ENCODE data around the gene BMP7. TPM values are rescaled to one million over a fixed set of nuclear protein-coding genes. Genes with fewer than 3 reads are reported as not detected.

Gene BMP7
- total and polyA plus RNA-seq, 9 of the 15 experiments (the other 6 are each of a cell fraction or from before 2014, with no cell fraction given): 0.18 TPM; not detected in 8

DNA sequence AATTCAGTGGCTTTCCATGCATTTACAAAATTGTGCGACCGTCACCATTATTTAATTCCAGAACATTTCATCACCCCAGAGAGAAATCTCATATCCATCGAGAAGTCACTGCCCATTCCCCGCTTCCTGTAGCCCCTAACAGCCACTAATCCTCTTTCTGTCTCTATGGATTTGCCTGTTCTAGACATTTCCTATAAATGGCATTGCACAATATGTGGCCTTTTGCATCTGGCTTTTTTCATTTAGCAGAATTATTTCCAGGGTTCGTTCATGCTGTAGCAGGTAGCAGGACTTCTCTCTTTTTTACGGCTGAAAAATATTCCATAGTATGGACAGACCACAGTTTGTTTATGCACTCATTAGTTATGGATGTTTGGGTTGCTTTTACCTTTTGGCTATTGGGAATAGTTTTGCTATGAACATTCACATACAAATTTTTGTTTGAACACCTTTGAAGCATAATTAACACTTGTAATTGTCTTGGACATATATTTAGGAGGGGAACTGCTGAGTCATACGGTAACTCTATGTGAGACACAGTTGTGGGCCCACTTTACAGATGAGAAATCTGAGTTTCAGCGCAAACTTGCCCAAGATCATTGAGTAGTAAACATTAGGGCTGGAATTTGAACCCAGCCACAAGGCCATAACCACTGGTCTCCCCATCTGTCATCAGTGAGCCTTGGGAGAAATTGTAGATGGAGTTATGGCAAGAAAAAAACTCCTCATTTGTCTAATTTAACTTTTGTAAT is 126.9 kb downstream of the BMP7 start (continued):
- TF ChIP-seq WHSC1 (IDR thresholded peaks at IDR 0.05; ENCODE audit: low read length) (no peak), EWSR1 (IDR thresholded peaks at IDR 0.05; ENCODE audit: borderline replicate concordance, low read depth, partially characterized antibody) (peak; percentile 35), MTF1 (CRISPR knock-in tag; IDR thresholded peaks at IDR 0.05; ENCODE audit: borderline replicate concordance) (no peak), MAFF (IDR thresholded peaks at IDR 0.05; ENCODE audit: low read length) (peak; percentile 4; the same call in 1 of the 2 replicates), JUNB (CRISPR knock-in tag; conservative IDR thresholded peaks at IDR 0.05) (no peak)

DNA sequence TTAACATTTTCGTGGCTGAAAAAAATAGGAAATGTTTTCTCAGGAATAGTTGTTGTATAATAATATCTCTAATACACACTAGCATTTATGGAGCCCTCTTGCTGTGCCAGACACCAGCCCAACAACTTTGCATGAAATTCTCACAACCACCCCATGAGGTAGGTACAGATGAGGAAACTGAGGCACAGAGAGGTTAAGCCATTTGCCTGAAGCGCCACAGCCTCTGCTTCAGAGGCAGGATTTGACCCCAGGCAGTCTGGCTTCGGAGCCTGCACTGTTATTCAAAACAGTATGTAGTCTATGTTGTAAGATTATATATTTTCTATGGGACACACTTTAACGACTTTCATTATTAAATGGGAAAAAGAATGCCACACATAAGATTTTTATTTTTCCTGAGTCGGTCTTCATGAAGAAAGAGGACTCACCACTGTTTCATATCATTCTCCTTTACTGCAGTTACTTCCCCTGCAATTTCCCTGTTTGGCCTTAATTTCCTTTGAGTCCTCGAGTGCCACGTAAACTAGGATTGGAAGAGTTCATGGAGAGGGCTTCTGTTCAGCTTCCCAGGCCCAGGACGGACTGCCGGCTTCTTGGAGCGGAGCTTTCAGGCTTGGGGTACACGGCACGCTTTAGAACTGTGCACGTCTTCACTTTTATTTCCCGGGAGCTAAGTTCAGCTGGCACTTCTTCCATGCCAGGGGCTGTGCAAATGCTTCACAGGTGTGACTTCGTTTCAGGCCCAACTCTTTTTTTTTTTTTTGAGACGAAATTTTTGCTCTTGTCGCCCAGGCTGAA is 128.0 kb downstream of the BMP7 start:
- ATAC-seq: no peak
- WGBS (ENCODE audit: insufficient coverage, low coverage, missing lambda C conversion rate): 6% methylated on average over 17 of the region's 17 CpGs
- ChIA-PET POLR2A (interaction anchor here (0.7 kb wide), 2 partner anchors 7 to 217 kb away, joined by 3 read pairs; no protein-coding TSS in a partner anchor), CTCF (ENCODE audit: low intra/inter-chr PET ratio) (no interaction called here)
- no peaks in the 10 kb centered on the region for H3K9me1 ChIP-seq (ENCODE audit: control insufficient read depth, insufficient read depth, low read length)
- no peak for FAIRE-seq
- H3K27me3 ChIP-seq (ENCODE audit: control insufficient read depth in 2 of 2, insufficient read depth in 2 of 2, low read length in 2 of 2): peaks cover 30 to 54% of the 10 kb centered on the region in 2 experiments
- DNase-seq (ENCODE audit: extremely low read depth in 1 of 4, low spot score in 3 of 4): no peak
- no peaks in the 10 kb centered on the region for H3K79me2 ChIP-seq (ENCODE audit: control insufficient read depth, insufficient read depth, low read length)
- H3K4me1 ChIP-seq (replicated peaks in 1 of 2; ENCODE audit: control insufficient read depth in 2 of 2, insufficient read depth in 2 of 2, low read length in 2 of 2): no peaks in the 10 kb centered on the region; a peak in 1 of 5 replicates
- no peak overlapping the region for H2AFZ ChIP-seq (ENCODE audit: low read depth, low read length)
- no peak overlapping the region for H3K9ac ChIP-seq (ENCODE audit: insufficient read depth in 1 of 2, low read depth in 2 of 2, low read length in 2 of 2)
- in situ Hi-C loops (cut with MboI): no loop called here
- BruUV-seq (replicated peaks): no TSS peak
- no peak overlapping the region for H3K4me3 ChIP-seq
- H3K36me3 ChIP-seq (ENCODE audit: control insufficient read depth, insufficient read depth, low read length): no peaks in the 10 kb centered on the region
- no peak overlapping the region for H3K27ac ChIP-seq (ENCODE audit: extremely low read depth, low read depth, low read length)
- H4K20me1 ChIP-seq (replicated peaks; ENCODE audit: control insufficient read depth, insufficient read depth, low read length): 0 out of 2 replicates have a peak, but pooled peaks cover 5% of the 10 kb centered on the region
- intact Hi-C loops (cut with micrococcal nuclease): no loop called here
- H3K9me3 ChIP-seq (replicated peaks; ENCODE audit: control insufficient read depth, insufficient read depth, low read depth, low read length): no peaks in the 10 kb centered on the region
- H3K4me2 ChIP-seq (ENCODE audit: insufficient read depth, low read length): no peak overlapping the region
- TF ChIP-seq CBX3 (IDR thresholded peaks at IDR 0.05; ENCODE audit: borderline replicate concordance in 1 of 2, low read length in 2 of 2) (no peak), MAX (CRISPR knock-in tag; IDR thresholded peaks at IDR 0.05) (no peak), RBM25 (IDR thresholded peaks at IDR 0.05; ENCODE audit: low read depth, low read length, severe bottlenecking) (peak; percentile 53), HDAC1 (IDR thresholded peaks at IDR 0.05) (no peak), ZFP36 (IDR thresholded peaks at IDR 0.05; ENCODE audit: low read depth, low read length, partially characterized antibody) (peak; percentile 7), ZNF133 (CRISPR knock-in tag; IDR thresholded peaks at IDR 0.05) (no peak)
- TF ChIP-seq, protein P1, sequence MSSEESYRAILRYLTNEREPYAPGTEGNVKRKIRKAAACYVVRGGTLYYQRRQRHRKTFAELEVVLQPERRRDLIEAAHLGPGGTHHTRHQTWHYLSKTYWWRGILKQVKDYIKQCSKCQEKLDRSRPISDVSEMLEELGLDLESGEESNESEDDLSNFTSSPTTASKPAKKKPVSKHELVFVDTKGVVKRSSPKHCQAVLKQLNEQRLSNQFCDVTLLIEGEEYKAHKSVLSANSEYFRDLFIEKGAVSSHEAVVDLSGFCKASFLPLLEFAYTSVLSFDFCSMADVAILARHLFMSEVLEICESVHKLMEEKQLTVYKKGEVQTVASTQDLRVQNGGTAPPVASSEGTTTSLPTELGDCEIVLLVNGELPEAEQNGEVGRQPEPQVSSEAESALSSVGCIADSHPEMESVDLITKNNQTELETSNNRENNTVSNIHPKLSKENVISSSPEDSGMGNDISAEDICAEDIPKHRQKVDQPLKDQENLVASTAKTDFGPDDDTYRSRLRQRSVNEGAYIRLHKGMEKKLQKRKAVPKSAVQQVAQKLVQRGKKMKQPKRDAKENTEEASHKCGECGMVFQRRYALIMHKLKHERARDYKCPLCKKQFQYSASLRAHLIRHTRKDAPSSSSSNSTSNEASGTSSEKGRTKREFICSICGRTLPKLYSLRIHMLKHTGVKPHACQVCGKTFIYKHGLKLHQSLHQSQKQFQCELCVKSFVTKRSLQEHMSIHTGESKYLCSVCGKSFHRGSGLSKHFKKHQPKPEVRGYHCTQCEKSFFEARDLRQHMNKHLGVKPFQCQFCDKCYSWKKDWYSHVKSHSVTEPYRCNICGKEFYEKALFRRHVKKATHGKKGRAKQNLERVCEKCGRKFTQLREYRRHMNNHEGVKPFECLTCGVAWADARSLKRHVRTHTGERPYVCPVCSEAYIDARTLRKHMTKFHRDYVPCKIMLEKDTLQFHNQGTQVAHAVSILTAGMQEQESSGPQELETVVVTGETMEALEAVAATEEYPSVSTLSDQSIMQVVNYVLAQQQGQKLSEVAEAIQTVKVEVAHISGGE (CRISPR knock-in tag; IDR thresholded peaks at IDR 0.05): peak in 1 of 3 experiments; percentile 80; a peak in 1 of 6 replicates

Measured in K562 (cell line).